Esophagus squamous epithelium (tissue), 4 donors: ENCODE results near the gene KCNJ4.

Source experiments
- CTCF ChIP-seq, 6 experiments: fragments of 450-650 bp in 4 of 6; fragments of 200-600 bp in 2 of 6; sonication (generic) in 2 of 6; IDR thresholded peaks; one replicate each; pipeline ENCODE4 v1.5.1; 2016 to 2019; ENCODE audit warnings: antibody characterized with exemption in 6 of 6, mild to moderate bottlenecking in 4 of 6, moderate library complexity in 4 of 6
- POLR2A ChIP-seq, 4 donors: fragments of 450-650 bp; IDR thresholded peaks; one replicate each; pipeline ENCODE4 v1.6.1; 2017; ENCODE audit warnings: antibody characterized with exemption in 4 of 4, mild to moderate bottlenecking in 4 of 4, moderate library complexity in 3 of 4

GRCh38 chr22:38497869-38498268 lies 42.9 kb upstream of the KCNJ4 start:
- TF ChIP-seq CTCF (IDR thresholded peaks at IDR 0.05) (no peak), POLR2A (IDR thresholded peaks at IDR 0.05) (no peak)
